ENCODE data around the gene TANGO2. TPM values are rescaled to one million over a fixed set of nuclear protein-coding genes. Genes with fewer than 3 reads are reported as not detected.

TANGO2 gene
- total RNA-seq, 1 donor from 2014 or later = 39.1 TPM

DNA sequence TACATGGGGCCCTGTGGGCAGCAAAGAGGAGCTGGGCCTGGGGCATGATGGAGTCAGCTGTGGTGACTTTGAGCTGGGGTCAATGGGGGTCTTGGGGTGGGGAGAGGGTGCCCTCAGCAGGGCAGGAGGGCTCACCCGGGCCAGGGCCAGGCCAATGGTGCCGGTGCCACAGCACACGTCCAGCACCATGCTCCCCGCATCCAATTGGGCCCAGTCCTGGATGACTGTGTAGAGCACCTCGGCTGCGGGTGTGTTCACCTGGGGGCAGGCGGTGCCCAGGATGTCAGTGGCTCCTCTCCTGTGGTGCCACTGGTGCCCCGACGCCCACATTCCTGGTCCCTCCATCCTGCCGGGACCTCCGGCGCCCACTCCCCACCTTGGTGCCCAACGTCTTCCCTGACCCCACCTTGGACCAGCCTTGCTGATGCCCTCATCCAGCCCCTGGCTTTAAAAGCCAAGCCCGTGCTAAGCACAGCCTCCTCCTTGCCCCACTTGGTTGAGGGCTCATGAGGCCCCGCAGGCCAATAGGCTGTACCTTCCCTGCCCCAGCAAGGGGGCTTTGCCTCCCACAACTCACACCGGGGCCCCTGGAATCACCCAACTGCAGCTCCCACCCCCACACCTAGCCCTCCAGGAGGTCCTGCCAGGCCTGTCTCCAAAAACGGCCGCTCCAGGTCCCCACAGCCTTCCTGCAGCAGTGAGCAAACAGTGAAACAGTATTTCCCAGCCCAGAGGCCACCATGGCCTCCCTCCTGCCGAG, 92.8 kb downstream of the TANGO2 start:
- intact Hi-C loops (cut with micrococcal nuclease) = loop anchor here (10.0 kb wide), 1 partner anchor 259 kb away; the partner anchor contains the start of genes GNB1L and RTL10

GRCh38 chr22:20114506-20115475, 93.9 kb downstream of the TANGO2 start:
- intact Hi-C loops (cut with micrococcal nuclease) = loop anchor here (5.0 to 10.0 kb wide), 2 partner anchors 142 to 260 kb away; partner anchors contain the start of genes GNB1L and RTL10

- intact Hi-C loops (cut with micrococcal nuclease) = loop anchor here (2.0 to 10.0 kb wide), 4 partner anchors 95 to 743 kb away; partner anchors contain the start of genes GNB1L, PI4KA, RTL10 and SNAP29
These were observed 94.9 kb downstream of the TANGO2 start, which contains the start of gene RANBP1 for GRCh38 chr22:20115691-20116375. RANBP1 (plus strand) TSS chr22:20116104; CDS start chr22:20116185, 81 bp downstream.

DNA sequence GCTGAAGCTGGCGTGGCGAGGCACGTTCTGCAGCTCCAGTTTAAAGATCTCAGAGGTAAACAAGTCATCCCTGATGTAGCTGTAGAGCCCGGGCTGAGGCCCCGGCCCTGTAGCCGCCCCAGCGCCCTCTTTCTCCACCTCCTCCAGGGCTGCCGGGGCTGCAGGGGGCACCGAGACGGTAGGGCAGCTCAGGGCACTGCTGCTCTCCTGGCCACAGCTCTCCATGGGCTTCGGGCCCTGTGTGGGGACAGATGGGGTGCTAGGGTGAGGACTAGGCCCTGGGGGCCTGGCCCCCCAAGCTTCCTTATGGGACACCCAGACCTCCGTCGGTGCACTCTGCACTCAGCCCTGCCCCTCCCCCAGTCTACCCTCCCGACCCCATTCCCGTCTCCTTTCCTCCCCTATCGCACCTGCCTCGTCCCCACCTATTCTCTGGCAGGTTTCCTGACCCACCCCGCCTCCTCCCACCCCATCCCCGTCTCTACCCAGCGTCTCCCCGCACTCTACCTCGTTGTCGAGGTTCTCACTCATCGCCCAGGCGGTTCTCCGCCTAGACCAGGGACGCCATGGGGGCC, 95.6 kb downstream of the TANGO2 start:
- intact Hi-C loops (cut with micrococcal nuclease) = loop anchor here (2.0 to 10.0 kb wide), 4 partner anchors 96 to 742 kb away; partner anchors contain the start of genes GNB1L, PI4KA, RTL10 and SNAP29

Other genes with a start within 250 kb of the TANGO2 start
- gene GNB1L, start 166.2 kb upstream of the TANGO2 start, total RNA-seq = 9.6 and 10.1 TPM in 2 replicates
- gene RTL10, start 166.2 kb upstream of the TANGO2 start, total RNA-seq = 15.0 and 17.1 TPM in 2 replicates
- 66.9 and 67.5 TPM in 2 replicates for gene COMT, start 79.3 kb upstream of the TANGO2 start, total RNA-seq
- 21.3 and 21.7 TPM in 2 replicates for gene TXNRD2, start 79.3 kb upstream of the TANGO2 start, total RNA-seq
- 0.75 and 0.84 TPM in 2 replicates for gene ARVCF, start 4.3 kb upstream of the TANGO2 start, total RNA-seq
- gene DGCR8, start 59.1 kb downstream of the TANGO2 start, total RNA-seq = 61.3 and 61.4 TPM in 2 replicates
- 295 and 306 TPM in 2 replicates for gene RANBP1, start 95.0 kb downstream of the TANGO2 start, total RNA-seq
- gene TRMT2A, start 96.1 kb downstream of the TANGO2 start, total RNA-seq = 91.1 and 93.3 TPM in 2 replicates
- 62.5 and 64.9 TPM in 2 replicates for gene ZDHHC8, start 110.7 kb downstream of the TANGO2 start, total RNA-seq
- gene CCDC188, start 129.9 kb downstream of the TANGO2 start, total RNA-seq = 0.16 and 0.59 TPM in 2 replicates
- 1.5 and 1.9 TPM in 2 replicates for gene RTN4R, start 247.2 kb downstream of the TANGO2 start, total RNA-seq

Measured in T-helper 2 cell treated with Interferon-gamma antibody and Interleukin-4, amounts not matched to agents 100 ng/mL and 5 ng/mL, for 36 hours (primary cell).